GM13977 (cell line): ENCODE results near the gene TMEM250.

Experiments used
- DNase-seq: peaks from one replicate; pipeline ENCODE4 v3.0.0; 2012; ENCODE audit warnings: low spot score
- CTCF ChIP-seq: IDR thresholded peaks from 2 replicates; pipeline ENCODE4 v1.5.1; 2012; ENCODE audit warnings: mild to moderate bottlenecking, control low read depth; ENCODE audit not compliant: insufficient read depth; ENCODE audit errors: extremely low read depth, missing control alignments
- in situ Hi-C: fragments of 300-500 bp; cut with MboI; formaldehyde crosslinking; loops from one replicate; pipeline ENCODE4 v1.12.0; 2022; ENCODE audit warnings: low sequenced_read_pairs, low pct_unique_long_range_greater_than_20kb, mixed read lengths, inconsistent platforms; ENCODE audit not compliant: unreplicated experiment

Gene TMEM250

GRCh38 chr9:136117291-136117915 lies 1.3 kb downstream of the TMEM250 start:
- in situ Hi-C loops, result no loop called here
- DNase-seq, result no peak
- no peak for TF ChIP-seq CTCF

GRCh38 chr9:136116360-136117098 lies 2.1 kb downstream of the TMEM250 start:
- no peak for TF ChIP-seq CTCF
- no peak for DNase-seq
- in situ Hi-C loops, result no loop called here

- in situ Hi-C loops, result no loop called here
- no peak for DNase-seq
- no peak for TF ChIP-seq CTCF
Measured at GRCh38 chr9:136115641-136116359, 2.9 kb downstream of the TMEM250 start.

GRCh38 chr9:136115206-136115605 lies 3.5 kb downstream of the TMEM250 start:
- DNase-seq, result no peak
- TF ChIP-seq CTCF, result no peak
- in situ Hi-C loops, result no loop called here

GRCh38 chr9:136114610-136115009 lies 4.1 kb downstream of the TMEM250 start:
- no peak for DNase-seq
- in situ Hi-C loops, result no loop called here
- TF ChIP-seq CTCF, result no peak

- in situ Hi-C loops, result no loop called here
- no peak for TF ChIP-seq CTCF
- DNase-seq, result no peak
Measured at GRCh38 chr9:136112541-136112940, 6.1 kb downstream of the TMEM250 start.
